WTC11 (cell line): Measurements from ENCODE around the gene NUP210. TPM values are rescaled to one million over a fixed set of nuclear protein-coding genes. Genes with fewer than 3 reads are reported as not detected.

Experiments
- ATAC-seq: fragments of 200-7000 bp; cut with Tn5 transposase; 2 replicates; pipeline ENCODE4 v1.10.0; 2021; ENCODE audit warnings: mild to moderate bottlenecking, moderate library complexity
- CTCF ChIA-PET: fragments of 300-600 bp; sonication (Branson Sonifier 250); formaldehyde crosslinking; loops from one replicate; lab custom pipeline; 2021; ENCODE audit warnings: antibody characterized with exemption; lab: Charles Lee
- POLR2A ChIA-PET: fragments of 350-600 bp; sonication (Branson Sonifier 250); formaldehyde crosslinking; loops from one replicate; lab custom pipeline; 2021; ENCODE audit warnings: antibody characterized with exemption; lab: Charles Lee
- DNase-seq: peaks from one replicate; pipeline ENCODE4 v3.0.0; 2021; ENCODE audit warnings: low spot score
- H3K27ac Mint-ChIP-seq: 2 replicates; pipeline ENCODE4 v1.8.0; 2021; ENCODE audit warnings: mixed read lengths
- H3K27me3 Mint-ChIP-seq: 2 replicates; pipeline ENCODE4 v1.8.0; 2021; ENCODE audit warnings: low read depth, mild to moderate bottlenecking, moderate library complexity, mixed read lengths
- H3K36me3 Mint-ChIP-seq: 2 replicates; pipeline ENCODE4 v1.8.0; 2021; ENCODE audit warnings: mixed read lengths
- H3K4me1 Mint-ChIP-seq: 2 replicates; pipeline ENCODE4 v1.8.0; 2022; ENCODE audit warnings: mixed read lengths
- H3K4me3 Mint-ChIP-seq: 2 replicates; pipeline ENCODE4 v1.8.0; 2021; ENCODE audit warnings: mild to moderate bottlenecking, moderate library complexity, mixed read lengths
- H3K9me3 Mint-ChIP-seq: 2 replicates; pipeline ENCODE4 v1.8.0; 2021; ENCODE audit warnings: mixed read lengths
- E2F5 ChIP-seq: sonication (generic); formaldehyde crosslinking; IDR thresholded peaks from 2 replicates; pipeline ENCODE4 v1.8.1; 2022; ENCODE audit warnings: mild to moderate bottlenecking, moderate library complexity, missing genetic modification reagents
- ERG ChIP-seq: fragments of 250-450 bp; sonication (Bioruptor Pico); IDR thresholded peaks from 2 replicates; pipeline ENCODE4 v1.8.0; 2021; ENCODE audit warnings: mild to moderate bottlenecking
- ESRRA ChIP-seq: sonication (generic); formaldehyde crosslinking; IDR thresholded peaks from 2 replicates; pipeline ENCODE4 v1.8.1; 2022; ENCODE audit warnings: mild to moderate bottlenecking, missing genetic modification reagents, borderline replicate concordance
- ETV6 ChIP-seq: sonication (generic); formaldehyde crosslinking; IDR thresholded peaks from 2 replicates; pipeline ENCODE4 v1.8.1; 2022; ENCODE audit warnings: mild to moderate bottlenecking, missing genetic modification reagents
- GRHL2 ChIP-seq: fragments of 250-450 bp; sonication (Bioruptor Pico); IDR thresholded peaks from 2 replicates; pipeline ENCODE4 v1.8.0; 2022; ENCODE audit warnings: mild to moderate bottlenecking, moderate library complexity; ENCODE audit not compliant: insufficient replicate concordance, severe bottlenecking
- HMGA2 ChIP-seq: fragments of 250-450 bp; sonication (Bioruptor Pico); IDR thresholded peaks from 2 replicates; pipeline ENCODE4 v1.4.0; 2021; ENCODE audit warnings: mild to moderate bottlenecking, moderate library complexity
- MLX ChIP-seq: sonication (generic); formaldehyde crosslinking; IDR thresholded peaks from 2 replicates; pipeline ENCODE4 v1.8.1; 2023; ENCODE audit warnings: mild to moderate bottlenecking, missing genetic modification reagents, moderate library complexity
- NFE2L1 ChIP-seq: sonication (generic); formaldehyde crosslinking; IDR thresholded peaks from 2 replicates; pipeline ENCODE4 v1.8.1; 2023; ENCODE audit warnings: missing genetic modification reagents
- NFYB ChIP-seq: sonication (generic); formaldehyde crosslinking; conservative IDR thresholded peaks from 2 replicates; pipeline ENCODE4 v1.8.0; 2022; ENCODE audit warnings: low read depth, missing genetic modification reagents
- NR3C1 ChIP-seq: sonication (generic); formaldehyde crosslinking; conservative IDR thresholded peaks from 2 replicates; pipeline ENCODE4 v1.8.1; 2023; ENCODE audit warnings: low read depth, mild to moderate bottlenecking, missing genetic modification reagents
- RELA ChIP-seq: sonication (generic); formaldehyde crosslinking; IDR thresholded peaks from 2 replicates; pipeline ENCODE4 v1.8.1; 2022; ENCODE audit warnings: missing genetic modification reagents, mild to moderate bottlenecking, borderline replicate concordance
- TCF7 ChIP-seq: sonication (generic); formaldehyde crosslinking; IDR thresholded peaks from 2 replicates; pipeline ENCODE4 v1.8.0; 2022; ENCODE audit warnings: mild to moderate bottlenecking, low read depth, missing genetic modification reagents, moderate library complexity
- TEAD4 ChIP-seq: sonication (generic); formaldehyde crosslinking; IDR thresholded peaks from 2 replicates; pipeline ENCODE4 v1.8.0; 2022; ENCODE audit warnings: mild to moderate bottlenecking, missing genetic modification reagents
- ZNF121 ChIP-seq: sonication (generic); formaldehyde crosslinking; IDR thresholded peaks from 2 replicates; pipeline ENCODE4 v1.8.0; 2023; ENCODE audit warnings: missing genetic modification reagents
- ZNF232 ChIP-seq: sonication (generic); formaldehyde crosslinking; IDR thresholded peaks from 2 replicates; pipeline ENCODE4 v1.8.0; 2022; ENCODE audit warnings: mild to moderate bottlenecking, missing genetic modification reagents
- ZNF263 ChIP-seq: sonication (generic); formaldehyde crosslinking; IDR thresholded peaks from 2 replicates; pipeline ENCODE4 v1.8.1; 2022; ENCODE audit warnings: low read depth, mild to moderate bottlenecking, moderate library complexity, missing genetic modification reagents
- ZNF416 ChIP-seq: fragments of 250-450 bp; sonication (Bioruptor Pico); IDR thresholded peaks from 2 replicates; pipeline ENCODE4 v1.9.0; 2021; ENCODE audit warnings: mild to moderate bottlenecking, inconsistent platforms
- ZNF423 ChIP-seq: fragments of 250-450 bp; sonication (Bioruptor Pico); IDR thresholded peaks from 2 replicates; pipeline ENCODE4 v2.1.2; 2022; ENCODE audit warnings: mild to moderate bottlenecking, moderate library complexity
- total RNA-seq: library from RNA; stranded (reverse); gene quantifications from 3 replicates; pipeline ENCODE4 v1.2.3, GENCODE V29; 2021
- TF ChIP-seq, protein P1 (sequence below): sonication (generic); formaldehyde crosslinking; IDR thresholded peaks from 2 replicates; pipeline ENCODE4 v1.8.1; 2023; ENCODE audit warnings: mild to moderate bottlenecking, missing genetic modification reagents, moderate library complexity
- TF ChIP-seq, protein P2 (sequence below): sonication (generic); formaldehyde crosslinking; IDR thresholded peaks from 2 replicates; pipeline ENCODE4 v1.8.0; 2023; ENCODE audit warnings: missing genetic modification reagents
- TF ChIP-seq, protein P3 (sequence below): sonication (generic); formaldehyde crosslinking; IDR thresholded peaks from 2 replicates; pipeline ENCODE4 v1.8.1; 2022; ENCODE audit warnings: missing genetic modification reagents, borderline replicate concordance
- TF ChIP-seq, protein P4 (sequence below): sonication (generic); formaldehyde crosslinking; conservative IDR thresholded peaks from 2 replicates; pipeline ENCODE4 v1.8.1; 2022; ENCODE audit warnings: mild to moderate bottlenecking, missing genetic modification reagents
- TF ChIP-seq, protein P5 (sequence below): fragments of 250-450 bp; sonication (Bioruptor Pico); IDR thresholded peaks from 2 replicates; pipeline ENCODE4 v1.9.0; 2021; ENCODE audit warnings: mild to moderate bottlenecking

NUP210 gene
- total RNA-seq, 1 experiment from 2014 or later, result 59.2 TPM

GRCh38 chr3:13371100-13372075 lies 48.7 kb downstream of the NUP210 start:
- H3K27me3 Mint-ChIP-seq, result no peaks in the 10 kb centered on the region
- H3K4me3 Mint-ChIP-seq, result no peak overlapping the region
- TF ChIP-seq, protein P1, sequence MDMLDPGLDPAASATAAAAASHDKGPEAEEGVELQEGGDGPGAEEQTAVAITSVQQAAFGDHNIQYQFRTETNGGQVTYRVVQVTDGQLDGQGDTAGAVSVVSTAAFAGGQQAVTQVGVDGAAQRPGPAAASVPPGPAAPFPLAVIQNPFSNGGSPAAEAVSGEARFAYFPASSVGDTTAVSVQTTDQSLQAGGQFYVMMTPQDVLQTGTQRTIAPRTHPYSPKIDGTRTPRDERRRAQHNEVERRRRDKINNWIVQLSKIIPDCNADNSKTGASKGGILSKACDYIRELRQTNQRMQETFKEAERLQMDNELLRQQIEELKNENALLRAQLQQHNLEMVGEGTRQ (CRISPR knock-in tag), result no peak
- TF ChIP-seq ZNF263 (no peak), ERG (CRISPR knock-in tag) (no peak), NFYB (CRISPR knock-in tag) (no peak), GRHL2 (CRISPR knock-in tag) (no peak), E2F5 (no peak), ZNF232 (CRISPR knock-in tag) (no peak), MLX (no peak), TCF7 (CRISPR knock-in tag) (no peak), ZNF416 (no peak), ZNF121 (CRISPR knock-in tag) (no peak), HMGA2 (CRISPR knock-in tag) (no peak), ESRRA (no peak), ETV6 (CRISPR knock-in tag) (no peak)
- TF ChIP-seq, protein P2, sequence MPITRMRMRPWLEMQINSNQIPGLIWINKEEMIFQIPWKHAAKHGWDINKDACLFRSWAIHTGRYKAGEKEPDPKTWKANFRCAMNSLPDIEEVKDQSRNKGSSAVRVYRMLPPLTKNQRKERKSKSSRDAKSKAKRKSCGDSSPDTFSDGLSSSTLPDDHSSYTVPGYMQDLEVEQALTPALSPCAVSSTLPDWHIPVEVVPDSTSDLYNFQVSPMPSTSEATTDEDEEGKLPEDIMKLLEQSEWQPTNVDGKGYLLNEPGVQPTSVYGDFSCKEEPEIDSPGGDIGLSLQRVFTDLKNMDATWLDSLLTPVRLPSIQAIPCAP (CRISPR knock-in tag), result no peak
- TF ChIP-seq, protein P3, sequence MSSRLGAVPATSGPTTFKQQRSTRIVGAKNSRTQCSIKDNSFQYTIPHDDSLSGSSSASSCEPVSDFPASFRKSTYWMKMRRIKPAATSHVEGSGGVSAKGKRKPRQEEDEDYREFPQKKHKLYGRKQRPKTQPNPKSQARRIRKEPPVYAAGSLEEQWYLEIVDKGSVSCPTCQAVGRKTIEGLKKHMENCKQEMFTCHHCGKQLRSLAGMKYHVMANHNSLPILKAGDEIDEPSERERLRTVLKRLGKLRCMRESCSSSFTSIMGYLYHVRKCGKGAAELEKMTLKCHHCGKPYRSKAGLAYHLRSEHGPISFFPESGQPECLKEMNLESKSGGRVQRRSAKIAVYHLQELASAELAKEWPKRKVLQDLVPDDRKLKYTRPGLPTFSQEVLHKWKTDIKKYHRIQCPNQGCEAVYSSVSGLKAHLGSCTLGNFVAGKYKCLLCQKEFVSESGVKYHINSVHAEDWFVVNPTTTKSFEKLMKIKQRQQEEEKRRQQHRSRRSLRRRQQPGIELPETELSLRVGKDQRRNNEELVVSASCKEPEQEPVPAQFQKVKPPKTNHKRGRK (CRISPR knock-in tag), result no peak
- TF ChIP-seq, protein P4, sequence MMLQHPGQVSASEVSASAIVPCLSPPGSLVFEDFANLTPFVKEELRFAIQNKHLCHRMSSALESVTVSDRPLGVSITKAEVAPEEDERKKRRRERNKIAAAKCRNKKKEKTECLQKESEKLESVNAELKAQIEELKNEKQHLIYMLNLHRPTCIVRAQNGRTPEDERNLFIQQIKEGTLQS (CRISPR knock-in tag), result no peak
- peaks cover 8% of the 10 kb centered on the region for H3K4me1 Mint-ChIP-seq
- 0 out of 2 replicates have a peak overlapping the region, but pooled peaks have one; percentile 15 for H3K27ac Mint-ChIP-seq
- DNase-seq, result no peak
- ChIA-PET CTCF (no interaction called here), POLR2A (no interaction called here)
- ATAC-seq, result no peak
- peaks cover 8% of the 10 kb centered on the region for H3K9me3 Mint-ChIP-seq
- peaks cover 41% of the 10 kb centered on the region for H3K36me3 Mint-ChIP-seq

DNA sequence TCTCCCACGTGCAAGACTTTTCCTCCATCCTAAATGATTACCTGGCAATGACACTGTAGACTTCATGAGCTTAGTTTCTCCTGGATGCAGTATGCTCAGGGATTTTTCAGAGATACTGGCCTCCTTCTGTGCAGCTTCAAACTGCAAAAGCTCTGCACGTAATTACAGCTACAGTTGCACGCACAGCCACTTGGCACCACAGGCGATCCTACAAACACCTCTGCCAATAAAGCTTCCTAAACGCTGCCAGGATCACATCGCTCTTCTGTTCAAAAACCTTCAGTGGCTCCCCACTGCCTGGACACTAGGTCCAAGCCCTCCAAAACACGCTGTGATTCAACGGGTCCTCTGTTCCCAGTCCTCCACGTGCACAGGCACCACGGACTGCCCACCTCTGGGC lies 49.5 kb downstream of the NUP210 start:
- CTCF ChIA-PET, result no interaction called here
- Mint-ChIP-seq H3K9me3 (peaks cover 8% of the 10 kb centered on the region), H3K4me1 (peaks cover 13% of the 10 kb centered on the region), H3K27ac (0 out of 2 replicates have a peak overlapping the region, but pooled peaks have one; percentile 15), H3K4me3 (no peak overlapping the region), H3K27me3 (no peaks in the 10 kb centered on the region), H3K36me3 (peaks cover 41% of the 10 kb centered on the region)
- DNase-seq (no peak), ATAC-seq (no peak)
- POLR2A ChIA-PET, result no interaction called here
- TF ChIP-seq NFE2L1 (CRISPR knock-in tag), result no peak
- TF ChIP-seq, protein P5, sequence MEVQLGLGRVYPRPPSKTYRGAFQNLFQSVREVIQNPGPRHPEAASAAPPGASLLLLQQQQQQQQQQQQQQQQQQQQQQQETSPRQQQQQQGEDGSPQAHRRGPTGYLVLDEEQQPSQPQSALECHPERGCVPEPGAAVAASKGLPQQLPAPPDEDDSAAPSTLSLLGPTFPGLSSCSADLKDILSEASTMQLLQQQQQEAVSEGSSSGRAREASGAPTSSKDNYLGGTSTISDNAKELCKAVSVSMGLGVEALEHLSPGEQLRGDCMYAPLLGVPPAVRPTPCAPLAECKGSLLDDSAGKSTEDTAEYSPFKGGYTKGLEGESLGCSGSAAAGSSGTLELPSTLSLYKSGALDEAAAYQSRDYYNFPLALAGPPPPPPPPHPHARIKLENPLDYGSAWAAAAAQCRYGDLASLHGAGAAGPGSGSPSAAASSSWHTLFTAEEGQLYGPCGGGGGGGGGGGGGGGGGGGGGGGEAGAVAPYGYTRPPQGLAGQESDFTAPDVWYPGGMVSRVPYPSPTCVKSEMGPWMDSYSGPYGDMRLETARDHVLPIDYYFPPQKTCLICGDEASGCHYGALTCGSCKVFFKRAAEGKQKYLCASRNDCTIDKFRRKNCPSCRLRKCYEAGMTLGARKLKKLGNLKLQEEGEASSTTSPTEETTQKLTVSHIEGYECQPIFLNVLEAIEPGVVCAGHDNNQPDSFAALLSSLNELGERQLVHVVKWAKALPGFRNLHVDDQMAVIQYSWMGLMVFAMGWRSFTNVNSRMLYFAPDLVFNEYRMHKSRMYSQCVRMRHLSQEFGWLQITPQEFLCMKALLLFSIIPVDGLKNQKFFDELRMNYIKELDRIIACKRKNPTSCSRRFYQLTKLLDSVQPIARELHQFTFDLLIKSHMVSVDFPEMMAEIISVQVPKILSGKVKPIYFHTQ (CRISPR knock-in tag), result no peak
- no peak for TF ChIP-seq NR3C1
- no peak for TF ChIP-seq ESRRA
- TF ChIP-seq RELA (CRISPR knock-in tag), result no peak
- TF ChIP-seq ZNF423 (CRISPR knock-in tag), result no peak
- TF ChIP-seq TEAD4 (CRISPR knock-in tag), result no peak
- TF ChIP-seq, all 79 proteins: peak for 0
